Ovary (tissue), 3 donors: ENCODE measurements around the gene SLC38A10.

Experiments used
- POLR2A ChIP-seq: fragments of 450-650 bp; IDR thresholded peaks from one replicate; pipeline ENCODE4 v1.6.1; 2017; ENCODE audit warnings: antibody characterized with exemption, mild to moderate bottlenecking, moderate library complexity
- TF ChIP-seq, protein P1 (sequence below), 3 donors: fragments of 450-650 bp in 2 of 3; fragments of 200-600 bp in 1 of 3; IDR thresholded peaks; one replicate each; pipeline versions ENCODE4 v1.5.1 to v1.8.0; 2016 to 2022; ENCODE audit warnings: antibody characterized with exemption in 3 of 3, mild to moderate bottlenecking in 1 of 3
- donor health status: DM: no; HTN: no; CAD: no.

- TF ChIP-seq, protein P1, sequence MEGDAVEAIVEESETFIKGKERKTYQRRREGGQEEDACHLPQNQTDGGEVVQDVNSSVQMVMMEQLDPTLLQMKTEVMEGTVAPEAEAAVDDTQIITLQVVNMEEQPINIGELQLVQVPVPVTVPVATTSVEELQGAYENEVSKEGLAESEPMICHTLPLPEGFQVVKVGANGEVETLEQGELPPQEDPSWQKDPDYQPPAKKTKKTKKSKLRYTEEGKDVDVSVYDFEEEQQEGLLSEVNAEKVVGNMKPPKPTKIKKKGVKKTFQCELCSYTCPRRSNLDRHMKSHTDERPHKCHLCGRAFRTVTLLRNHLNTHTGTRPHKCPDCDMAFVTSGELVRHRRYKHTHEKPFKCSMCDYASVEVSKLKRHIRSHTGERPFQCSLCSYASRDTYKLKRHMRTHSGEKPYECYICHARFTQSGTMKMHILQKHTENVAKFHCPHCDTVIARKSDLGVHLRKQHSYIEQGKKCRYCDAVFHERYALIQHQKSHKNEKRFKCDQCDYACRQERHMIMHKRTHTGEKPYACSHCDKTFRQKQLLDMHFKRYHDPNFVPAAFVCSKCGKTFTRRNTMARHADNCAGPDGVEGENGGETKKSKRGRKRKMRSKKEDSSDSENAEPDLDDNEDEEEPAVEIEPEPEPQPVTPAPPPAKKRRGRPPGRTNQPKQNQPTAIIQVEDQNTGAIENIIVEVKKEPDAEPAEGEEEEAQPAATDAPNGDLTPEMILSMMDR (IDR thresholded peaks at IDR 0.05), result no peak
- no peak for TF ChIP-seq POLR2A
Observed at GRCh38 chr17:81251709-81252301, 43.3 kb downstream of the SLC38A10 start.
